PFSK-1 (cell line): ENCODE results near the gene TMEM116.

Experiments
- FOXP2 ChIP-seq: optimal IDR thresholded peaks from 2 replicates; pipeline ENCODE3; 2011; ENCODE audit warnings: borderline replicate concordance, control low read depth, inconsistent platforms; ENCODE audit not compliant: insufficient read depth; ENCODE audit errors: extremely low read length, extremely low read depth
- POLR2AphosphoS5 ChIP-seq: IDR thresholded peaks from 2 replicates; pipeline ENCODE4 v1.6.1; 2012; ENCODE audit warnings: low read depth, mild to moderate bottlenecking, control low read depth, low read length, moderate library complexity
- SIN3A ChIP-seq: IDR thresholded peaks from 2 replicates; pipeline ENCODE4 v1.6.1; 2012; ENCODE audit warnings: mild to moderate bottlenecking, low read length, moderate library complexity, borderline replicate concordance; ENCODE audit not compliant: insufficient read depth

GRCh38 chr12:112032292-112032691, 19.3 kb upstream of the TMEM116 start:
- TF ChIP-seq FOXP2 (no peak), POLR2AphosphoS5 (no peak), SIN3A (no peak)
